ENCODE results near the gene KBTBD13.

DNA sequence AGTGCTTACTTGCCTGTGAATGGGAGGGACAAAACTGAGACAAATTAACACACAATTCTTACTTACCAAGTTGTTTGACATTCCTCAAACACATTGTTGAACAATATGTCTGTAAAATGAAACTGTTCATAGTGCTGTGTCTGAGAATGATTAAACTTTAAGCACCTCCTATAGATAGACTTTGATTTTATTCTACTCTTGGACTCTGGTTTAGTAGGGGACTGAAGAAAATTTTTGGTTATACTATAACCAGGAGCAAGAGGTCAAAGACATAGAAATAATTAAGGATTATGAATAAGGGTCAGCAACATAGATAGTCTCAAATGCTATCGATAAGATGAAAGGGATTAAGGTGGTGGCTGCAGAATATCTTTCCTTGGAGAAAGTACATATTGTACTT lies 39.2 kb upstream of the KBTBD13 start:
- TF ChIP-seq, protein P1, sequence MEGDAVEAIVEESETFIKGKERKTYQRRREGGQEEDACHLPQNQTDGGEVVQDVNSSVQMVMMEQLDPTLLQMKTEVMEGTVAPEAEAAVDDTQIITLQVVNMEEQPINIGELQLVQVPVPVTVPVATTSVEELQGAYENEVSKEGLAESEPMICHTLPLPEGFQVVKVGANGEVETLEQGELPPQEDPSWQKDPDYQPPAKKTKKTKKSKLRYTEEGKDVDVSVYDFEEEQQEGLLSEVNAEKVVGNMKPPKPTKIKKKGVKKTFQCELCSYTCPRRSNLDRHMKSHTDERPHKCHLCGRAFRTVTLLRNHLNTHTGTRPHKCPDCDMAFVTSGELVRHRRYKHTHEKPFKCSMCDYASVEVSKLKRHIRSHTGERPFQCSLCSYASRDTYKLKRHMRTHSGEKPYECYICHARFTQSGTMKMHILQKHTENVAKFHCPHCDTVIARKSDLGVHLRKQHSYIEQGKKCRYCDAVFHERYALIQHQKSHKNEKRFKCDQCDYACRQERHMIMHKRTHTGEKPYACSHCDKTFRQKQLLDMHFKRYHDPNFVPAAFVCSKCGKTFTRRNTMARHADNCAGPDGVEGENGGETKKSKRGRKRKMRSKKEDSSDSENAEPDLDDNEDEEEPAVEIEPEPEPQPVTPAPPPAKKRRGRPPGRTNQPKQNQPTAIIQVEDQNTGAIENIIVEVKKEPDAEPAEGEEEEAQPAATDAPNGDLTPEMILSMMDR (IDR thresholded peaks at IDR 0.05), result no peak
- TF ChIP-seq POLR2AphosphoS5 (IDR thresholded peaks at IDR 0.05) (no peak), POLR2A (IDR thresholded peaks at IDR 0.05) (no peak), EP300 (IDR thresholded peaks at IDR 0.05) (no peak)
